LNCaP clone FGC (cell line): ENCODE data around the gene SLC30A4.
A peak's percentile ranks its signal among the peaks of the same experiment; 100 is the strongest.

ENCODE experiments used
- DNase-seq: peaks from one replicate; pipeline ENCODE4 v3.0.0-alpha.2; 2011; ENCODE audit warnings: low read depth
- H3K4me3 ChIP-seq: 2 replicates; pipeline ENCODE4 v1.5.1; 2011; ENCODE audit warnings: mild to moderate bottlenecking, low read depth, low read length, control low read depth
- CTCF ChIP-seq: IDR thresholded peaks from 2 replicates; pipeline ENCODE4 v1.5.1; 2012; ENCODE audit warnings: mild to moderate bottlenecking; ENCODE audit not compliant: control insufficient read depth, insufficient read depth; ENCODE audit errors: extremely low read depth

Gene SLC30A4

GRCh38 chr15:45471151-45471550 is 51.4 kb downstream of the SLC30A4 start:
- TF ChIP-seq CTCF: no peak
- H3K4me3 ChIP-seq: no peak overlapping the region
- DNase-seq: no peak

GRCh38 chr15:45469441-45469840 is 53.1 kb downstream of the SLC30A4 start:
- no peak for TF ChIP-seq CTCF
- no peak overlapping the region for H3K4me3 ChIP-seq
- DNase-seq: no peak

- TF ChIP-seq CTCF: no peak
- H3K4me3 ChIP-seq: no peak overlapping the region
- no peak for DNase-seq
These were observed 53.5 kb downstream of the SLC30A4 start for GRCh38 chr15:45469027-45469426.

- no peak for TF ChIP-seq CTCF
- no peak for DNase-seq
- H3K4me3 ChIP-seq: no peak overlapping the region
These were observed 54.3 kb downstream of the SLC30A4 start for GRCh38 chr15:45468294-45468693.

- H3K4me3 ChIP-seq: peak overlapping the region; percentile 40
- peak; percentile 85 for TF ChIP-seq CTCF
- DNase-seq: no peak
These were observed 63.7 kb downstream of the SLC30A4 start for GRCh38 chr15:45458746-45459403.

GRCh38 chr15:45457641-45458539 is 64.7 kb downstream of the SLC30A4 start:
- TF ChIP-seq CTCF: peak; percentile 79
- peak overlapping the region; percentile 40 for H3K4me3 ChIP-seq
- DNase-seq: peak; percentile 54

GRCh38 chr15:45457220-45457619 is 65.3 kb downstream of the SLC30A4 start:
- DNase-seq: no peak
- TF ChIP-seq CTCF: no peak
- no peak overlapping the region for H3K4me3 ChIP-seq
